Stimulated activated CD8-positive, alpha-beta memory T cell treated with anti-CD3 and anti-CD28 coated beads, Interleukin-7, amount 100 ng/mL, for 24 hours (primary cell): Measurements from ENCODE around the gene IFIT1.
"Not testable (repeated sequence)": the region's sequence is repeated elsewhere in the genome, so short reads cannot be mapped to it uniquely, and the experiment has no call there.

Experiments
- DNase-seq: peaks from one replicate; pipeline ENCODE4 v3.0.0-alpha.2; 2020; ENCODE audit warnings: low read depth

Gene IFIT1

DNA sequence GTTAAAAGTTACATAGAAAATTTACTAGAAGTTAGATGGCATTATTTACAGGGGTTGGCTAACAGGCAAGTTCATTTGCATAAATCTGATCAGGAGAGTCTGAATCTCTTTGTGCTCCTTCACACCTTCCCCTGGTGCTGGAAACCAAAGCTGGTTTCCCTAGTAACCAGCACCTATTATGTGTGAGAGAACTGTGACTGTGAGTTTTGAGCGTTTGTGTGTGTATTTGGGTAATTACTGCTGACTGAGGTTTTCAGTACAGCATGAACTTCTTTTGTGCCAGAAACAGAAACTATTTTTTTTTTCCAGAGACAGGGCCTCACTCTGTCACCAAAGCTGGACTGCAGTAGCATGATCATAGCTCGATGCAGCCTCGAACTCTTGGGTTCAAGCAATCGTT is 24.9 kb upstream of the IFIT1 start:
- DNase-seq, result no peak

DNA sequence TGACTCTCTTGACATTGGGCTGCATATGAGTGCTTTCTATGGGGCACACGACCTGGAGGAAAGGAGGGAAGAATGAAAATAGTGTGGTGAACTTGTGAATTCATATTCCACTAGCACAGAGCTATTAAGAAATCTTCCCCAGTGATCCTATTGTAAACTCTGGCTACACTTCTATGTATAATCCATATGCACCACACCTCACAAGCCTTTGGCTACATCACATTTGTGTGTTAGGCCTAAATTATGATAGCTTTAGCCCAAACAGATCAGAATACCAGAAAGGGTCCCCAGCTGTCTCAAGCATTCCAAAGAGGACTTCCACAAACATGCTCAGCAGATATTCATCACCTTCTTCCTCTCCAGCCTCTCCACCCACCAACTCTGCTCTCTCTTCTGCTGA is 24.3 kb upstream of the IFIT1 start:
- DNase-seq, result no peak

DNA sequence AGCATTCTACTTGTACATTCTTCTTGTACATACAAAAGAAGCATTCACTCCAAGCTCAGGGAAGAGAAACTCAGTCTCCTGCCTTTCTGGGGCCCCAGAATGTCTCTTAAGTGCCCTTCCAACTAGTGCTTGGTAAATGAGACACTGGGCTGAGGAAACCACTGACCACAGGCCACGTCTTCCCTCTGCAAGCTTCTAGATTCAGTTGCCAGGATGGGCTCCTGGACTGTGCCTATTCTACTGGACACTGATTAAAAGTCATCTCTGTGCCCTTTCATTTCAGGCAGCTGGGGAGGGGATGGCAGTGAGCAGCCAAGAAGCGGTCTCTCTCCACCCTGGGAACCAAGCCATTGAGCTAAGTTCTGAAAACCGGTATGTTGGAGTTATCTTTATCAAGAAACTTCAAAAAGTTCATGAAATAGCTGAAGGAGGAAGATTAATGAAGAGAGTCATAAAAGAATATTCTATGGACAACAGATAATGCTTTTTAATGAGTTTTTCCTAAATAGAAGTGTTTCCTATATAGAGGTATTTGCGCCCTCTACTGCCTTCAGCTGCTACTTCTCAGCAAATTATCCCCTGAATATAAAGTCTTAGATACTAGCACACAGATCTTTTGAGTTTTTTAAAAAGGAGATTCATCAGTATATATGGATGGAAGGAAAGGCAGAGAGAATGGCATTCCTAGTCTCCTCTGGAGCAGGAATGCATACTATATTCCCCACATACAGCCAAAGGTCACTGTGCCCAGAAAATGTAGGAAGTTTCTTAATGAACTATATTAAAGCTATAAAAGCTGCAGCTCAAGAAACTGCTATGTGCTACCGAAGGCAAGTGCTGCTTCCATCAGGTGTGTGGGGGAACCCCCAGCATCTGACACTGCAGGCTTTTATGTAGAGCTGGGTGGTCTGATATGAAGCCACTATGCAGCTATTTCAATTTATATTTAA is 23.0 kb upstream of the IFIT1 start:
- no peak for DNase-seq

DNA sequence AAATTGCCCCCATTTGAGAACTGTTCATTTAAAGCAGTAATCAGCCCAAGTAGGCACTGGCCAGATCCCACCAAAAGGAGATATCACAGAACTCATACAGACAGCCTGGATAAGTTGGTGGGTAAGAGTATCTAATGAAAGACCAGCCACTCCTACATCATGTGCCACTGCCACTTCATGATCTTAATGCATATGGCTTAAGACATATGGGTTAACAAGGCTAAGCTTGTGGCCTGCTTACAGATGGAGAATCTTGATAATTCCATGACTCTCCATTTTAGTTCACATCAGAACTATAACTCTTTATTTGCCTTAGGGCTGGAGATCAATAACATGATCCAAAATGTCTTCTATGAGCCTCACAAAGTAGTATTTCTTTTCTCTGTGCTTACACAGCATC is 21.3 kb upstream of the IFIT1 start:
- no peak for DNase-seq

DNA sequence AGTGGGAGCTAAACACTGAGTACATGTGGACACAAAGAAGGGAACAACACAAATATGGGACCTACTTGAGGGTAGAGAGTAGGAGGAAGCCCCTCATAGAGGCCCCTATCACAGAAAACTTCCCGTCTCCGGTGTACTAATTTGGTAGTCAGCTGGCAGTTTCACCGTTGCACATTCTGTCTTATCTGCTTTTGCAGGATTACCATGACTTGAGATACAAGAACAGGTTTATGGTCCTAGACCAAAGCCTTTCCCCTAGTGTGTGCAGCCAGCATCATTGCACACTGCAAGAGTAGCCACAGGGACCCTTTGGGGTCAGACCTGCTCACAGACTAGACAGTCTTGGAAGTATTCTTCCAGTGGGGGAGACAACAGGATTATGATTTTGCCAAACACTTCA is 20.4 kb upstream of the IFIT1 start:
- DNase-seq, result no peak

DNA sequence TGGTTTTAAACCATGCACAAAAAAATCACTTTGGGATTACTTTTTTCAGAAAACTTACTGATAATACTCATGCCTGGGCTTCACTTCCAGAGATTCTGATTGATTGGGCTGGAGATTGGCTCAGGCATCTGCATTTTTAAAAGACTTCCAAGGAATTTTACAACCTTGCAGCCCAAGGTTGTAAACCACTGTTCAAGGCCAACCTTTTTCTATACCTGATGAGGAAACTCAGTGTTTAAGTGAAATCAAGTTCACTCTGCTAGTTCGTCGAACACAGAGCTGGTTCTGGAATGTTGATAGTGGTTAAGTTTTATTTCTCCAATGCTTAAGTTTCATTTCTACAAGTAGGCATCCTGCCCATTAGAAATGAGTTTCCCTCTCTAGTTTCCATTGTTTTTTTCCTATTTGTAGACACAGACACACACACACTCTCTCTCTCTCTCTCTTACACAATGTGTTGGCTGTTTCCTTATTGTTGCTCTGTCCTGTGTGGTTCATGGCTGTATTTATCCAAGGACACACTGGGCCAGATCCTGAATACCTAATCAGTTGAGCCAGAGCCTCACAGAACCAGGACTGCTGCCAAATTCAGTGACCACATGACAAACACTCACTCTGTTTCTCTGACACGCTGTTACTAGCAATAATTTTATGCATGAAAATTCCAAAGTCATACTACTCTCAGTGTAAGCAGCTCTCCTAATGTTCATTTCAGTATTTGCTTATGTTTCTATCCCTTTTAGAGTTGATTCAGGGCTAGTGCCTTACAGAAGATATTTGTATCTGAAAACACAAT is 18.3 kb upstream of the IFIT1 start:
- no peak for DNase-seq

DNA sequence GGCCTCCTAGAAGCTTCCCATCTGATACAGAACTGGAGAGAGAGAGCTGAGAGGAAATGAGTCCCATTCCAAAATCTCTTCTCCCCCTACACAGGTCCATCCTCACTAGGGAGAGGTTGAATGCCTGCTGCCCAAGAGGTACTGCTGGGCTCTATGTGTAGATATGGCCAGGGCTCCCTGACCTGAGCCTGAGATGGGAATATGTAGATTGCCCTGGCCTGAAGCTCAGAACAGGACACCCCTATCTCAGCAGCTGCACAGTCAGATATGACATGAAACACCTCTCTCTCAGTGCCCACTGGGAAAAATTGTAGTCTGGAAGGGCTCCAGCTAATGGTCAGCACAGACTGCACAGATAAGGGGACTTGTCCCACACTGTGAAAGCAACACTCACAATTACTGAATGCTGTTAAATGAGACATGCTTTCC is 17.7 kb upstream of the IFIT1 start:
- no peak for DNase-seq

DNA sequence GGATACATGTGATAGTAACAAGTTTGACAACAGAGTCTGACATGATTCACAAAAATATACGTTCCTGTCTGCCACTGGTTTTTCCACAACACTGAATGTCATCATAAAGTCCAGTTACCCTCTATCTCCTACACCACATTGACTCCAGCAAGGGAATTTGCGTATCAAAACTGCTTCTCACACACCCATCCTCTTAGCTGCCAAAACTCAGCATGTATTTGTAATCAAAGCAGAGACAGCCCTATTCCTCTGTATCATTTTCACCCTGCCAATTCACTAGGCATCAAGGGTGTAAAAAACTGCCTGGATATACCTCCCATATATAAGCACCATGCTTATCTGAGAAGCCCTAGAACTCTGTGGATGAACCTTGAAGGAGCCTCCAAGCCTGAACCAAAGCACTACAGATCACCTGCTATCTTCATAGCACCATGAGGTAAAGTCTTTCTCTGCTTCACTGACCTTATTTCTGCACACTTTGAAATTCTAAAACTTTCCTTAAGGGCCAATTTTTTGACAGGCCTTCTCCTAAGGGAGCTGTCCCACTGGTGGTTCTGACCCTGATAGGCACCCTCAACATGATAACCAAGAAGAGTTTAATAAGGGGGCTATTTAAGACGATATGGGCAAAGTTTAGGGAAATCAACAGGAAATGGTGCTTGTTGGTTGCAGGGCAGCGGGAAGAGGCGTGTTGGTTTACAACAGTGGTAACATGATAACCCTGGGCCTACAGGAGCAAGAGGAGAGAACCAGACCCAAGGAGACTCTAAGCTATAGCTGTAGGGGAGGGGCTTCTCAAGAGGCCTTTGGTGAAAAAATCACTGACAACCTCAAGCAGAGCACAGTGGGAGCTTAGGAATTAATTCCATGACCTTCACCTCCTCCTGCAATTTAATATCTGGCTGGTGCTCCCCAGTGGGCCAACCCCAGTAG is 14.5 kb upstream of the IFIT1 start, which contains the start of gene IFIT1B:
Gene IFIT1B, plus strand, starts transcription at position 352 of the 933 bp plus-strand sequence. Its CDS starts 80 bp downstream, at position 432.
- no peak for DNase-seq

DNA sequence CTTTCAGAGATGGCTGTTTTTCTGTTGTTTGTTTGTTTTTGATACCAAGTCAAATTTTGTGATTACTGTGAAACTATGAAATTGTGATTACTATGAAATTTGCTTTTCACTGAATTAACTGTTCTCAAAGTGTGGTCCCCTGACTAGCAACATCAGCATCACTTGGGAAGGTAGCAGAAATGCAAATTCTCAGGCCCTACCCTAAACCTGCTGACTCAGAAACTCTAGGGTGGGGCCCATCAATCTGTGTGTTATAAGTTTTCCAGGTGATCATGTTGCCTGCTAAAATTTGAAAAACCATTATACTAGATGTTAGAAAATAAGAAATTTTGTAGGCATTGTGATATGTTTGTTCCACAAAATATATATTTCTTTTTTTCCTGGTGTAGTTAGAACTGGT is 13.3 kb upstream of the IFIT1 start:
- no peak for DNase-seq

DNA sequence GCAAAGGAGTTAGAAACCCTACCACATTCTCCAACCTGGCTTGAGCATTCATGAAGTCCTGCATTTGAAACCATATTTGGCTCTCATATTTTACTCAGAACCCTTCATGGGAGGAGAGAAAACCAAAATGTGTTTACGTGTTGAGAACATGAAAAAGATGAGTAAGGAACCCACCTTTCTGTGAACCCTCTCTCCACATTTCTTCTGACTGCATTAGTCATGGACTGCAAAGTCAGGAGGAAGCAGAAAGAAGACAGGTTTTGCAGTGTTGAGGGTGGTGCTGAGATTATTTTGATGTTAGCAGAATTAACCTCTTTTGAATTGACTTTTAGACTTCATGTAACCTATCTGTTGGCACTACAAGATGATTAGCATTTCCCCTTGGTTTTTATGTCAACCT is 9.7 kb upstream of the IFIT1 start:
- no peak for DNase-seq

DNA sequence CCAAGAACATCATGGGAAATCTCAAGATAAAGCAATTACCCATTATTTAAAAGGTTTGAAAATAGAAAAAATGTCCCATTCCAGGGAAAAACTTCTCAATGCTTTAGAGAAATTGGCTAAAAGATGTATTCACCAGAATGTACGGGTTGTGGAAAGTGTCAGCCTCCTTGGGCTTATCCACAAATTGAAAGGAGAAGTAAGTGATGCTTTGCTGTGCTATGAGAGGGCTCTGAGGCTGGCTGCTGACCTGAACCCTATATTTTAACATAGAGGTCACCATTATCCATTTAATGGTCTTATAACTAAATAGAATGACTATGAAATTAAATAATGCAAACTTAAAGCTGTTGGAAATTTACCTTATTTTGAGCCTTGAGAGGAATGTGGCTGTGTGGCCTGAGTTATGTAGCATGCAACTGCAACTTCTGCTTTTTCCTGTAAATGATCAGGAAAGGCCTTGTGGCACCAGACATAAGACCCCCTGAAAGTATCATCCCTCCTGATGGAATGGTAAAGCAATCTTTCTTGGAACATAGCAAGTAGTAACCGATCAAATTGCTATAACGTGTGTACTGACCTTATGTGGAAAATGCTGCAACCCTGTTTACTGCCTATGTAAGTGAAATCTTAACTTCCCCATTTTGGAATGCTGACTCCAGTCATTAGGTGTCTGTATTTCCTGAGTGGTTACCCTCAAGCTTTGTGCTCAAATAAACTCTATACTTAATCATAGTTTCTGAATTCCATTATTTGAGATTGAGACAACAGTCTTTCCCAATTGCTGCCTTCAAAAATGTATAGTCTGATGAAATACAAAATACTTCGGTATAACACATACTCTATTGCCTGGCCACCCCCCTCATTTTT is 7.7 kb upstream of the IFIT1 start:
- DNase-seq, result no peak

DNA sequence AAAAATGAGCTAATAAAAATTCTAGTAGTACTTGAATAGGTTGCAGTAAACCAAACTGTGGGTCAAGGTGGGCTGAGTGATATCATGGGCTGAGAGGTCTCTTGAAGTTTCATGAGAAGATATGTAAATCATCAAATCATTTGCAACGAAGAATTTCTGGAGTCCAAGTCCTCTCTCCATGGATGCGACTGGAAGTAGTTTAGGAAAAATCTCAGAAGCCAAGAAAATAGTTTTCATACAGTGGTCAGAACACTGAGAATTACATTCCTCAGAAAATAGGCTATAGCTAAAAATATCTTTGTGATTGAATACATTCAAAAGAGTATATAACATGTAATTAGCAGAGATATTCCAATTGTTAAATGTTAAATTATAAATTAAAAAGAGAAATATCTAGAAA is 3.6 kb upstream of the IFIT1 start:
- DNase-seq, result no peak

DNA sequence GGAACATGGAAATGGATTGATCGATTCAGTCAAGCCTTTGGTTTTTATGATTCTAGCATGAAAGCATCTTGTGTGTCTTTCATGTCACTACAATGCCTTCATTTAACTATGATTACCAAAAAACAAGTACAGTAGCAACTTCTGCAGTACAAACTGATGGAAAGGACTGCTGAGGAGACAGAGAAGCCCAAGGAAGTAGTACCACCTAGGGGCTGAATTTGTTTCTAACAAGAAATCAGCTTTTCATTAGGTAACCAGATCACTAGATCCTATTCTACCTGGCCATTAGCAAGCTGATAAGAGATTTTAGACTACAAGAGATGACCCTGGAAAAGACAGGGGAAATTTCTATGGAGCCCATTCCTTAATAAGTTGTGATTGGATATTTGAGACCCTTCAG is 3.2 kb upstream of the IFIT1 start:
- DNase-seq, result no peak

DNA sequence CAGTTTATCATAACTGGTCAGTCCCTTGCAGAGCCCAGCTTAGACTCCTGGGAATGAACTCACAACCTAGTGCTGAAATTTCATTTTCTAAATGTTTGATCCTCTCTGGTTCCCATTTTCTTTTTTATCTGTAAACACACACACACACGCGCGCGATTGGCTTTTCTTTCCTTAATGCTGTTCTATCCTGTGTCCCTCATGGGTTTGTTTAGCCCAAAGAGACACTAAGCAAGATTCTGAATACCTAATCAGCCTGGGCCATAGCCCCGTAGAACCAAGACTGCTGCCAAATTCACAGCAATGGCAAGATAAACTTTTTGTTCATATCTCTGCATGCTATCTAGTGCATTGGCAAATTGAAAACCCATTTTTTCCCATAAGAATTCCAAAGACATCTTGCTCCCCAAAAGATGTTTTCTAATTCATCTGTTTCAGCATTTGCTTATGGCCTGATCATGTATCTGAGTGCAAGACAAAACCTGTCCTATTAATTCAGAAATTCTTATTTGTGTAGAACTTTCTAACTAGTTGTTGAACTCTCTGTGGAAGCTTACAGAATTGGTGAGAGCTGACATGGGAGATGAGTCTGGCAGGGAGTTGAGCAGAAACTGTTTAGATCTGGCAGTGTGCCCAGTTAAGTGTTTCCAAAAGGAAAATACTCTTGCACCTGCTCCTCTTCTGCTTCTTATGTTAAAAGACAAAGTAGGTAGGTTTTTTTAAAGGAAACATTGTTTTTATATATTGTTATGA is 1.8 kb upstream of the IFIT1 start:
- no peak for DNase-seq

DNA sequence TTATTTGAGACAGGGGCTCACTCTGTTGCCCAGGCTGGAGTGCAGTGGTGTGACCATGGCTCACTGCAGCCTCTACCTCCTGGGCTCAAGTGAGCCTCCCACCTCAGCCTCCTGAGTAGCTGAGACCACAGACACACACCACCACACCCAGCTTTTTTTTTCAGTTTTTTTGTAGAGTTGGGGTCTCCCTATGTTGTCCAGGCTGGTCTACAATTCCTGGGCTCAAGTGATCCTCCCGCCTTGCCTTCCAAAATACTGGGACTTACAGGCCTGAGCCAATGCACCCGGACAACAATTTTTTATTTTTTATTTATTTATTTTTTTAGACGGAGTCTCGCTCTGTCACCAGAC is 1.2 kb upstream of the IFIT1 start:
- DNase-seq, result not testable (repeated sequence)

DNA sequence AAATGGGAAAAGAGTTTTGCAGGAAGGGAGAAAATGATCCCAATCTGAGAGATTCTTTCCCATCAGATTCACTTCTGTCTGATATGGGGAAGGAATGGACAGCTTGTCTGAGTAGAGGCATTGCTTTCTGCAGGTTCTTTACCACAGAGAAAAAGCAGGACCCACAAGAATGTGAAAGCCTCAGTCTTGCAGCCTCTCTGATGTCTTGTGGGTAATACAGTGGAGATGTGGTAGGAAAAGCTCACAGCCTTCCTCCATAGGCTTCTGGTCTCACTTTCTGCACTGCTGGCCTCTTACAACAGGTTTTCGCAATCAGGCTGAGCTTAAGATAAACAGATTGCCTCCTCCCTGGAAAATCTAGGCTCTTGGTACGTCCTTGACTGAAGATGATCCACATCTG is 551 bp downstream of the IFIT1 start:
- no peak for DNase-seq

DNA sequence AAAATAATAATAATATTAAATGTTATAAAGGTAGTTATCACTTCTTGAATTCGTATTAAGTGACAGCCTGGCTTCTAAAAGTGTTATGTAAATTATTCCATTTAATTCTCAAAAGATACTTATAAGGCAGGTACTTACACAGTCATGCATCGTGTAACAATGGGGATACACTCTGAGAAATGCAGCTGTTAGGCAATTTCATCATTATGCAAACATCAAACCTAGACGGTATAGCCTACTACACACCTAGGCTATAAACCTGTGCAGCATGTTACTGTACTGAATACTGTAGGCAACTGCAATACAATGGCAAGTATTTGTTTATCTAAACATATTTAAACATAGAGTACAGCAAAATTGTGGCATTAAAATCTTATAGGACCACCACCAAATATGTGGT is 1.5 kb downstream of the IFIT1 start:
- DNase-seq, result no peak

DNA sequence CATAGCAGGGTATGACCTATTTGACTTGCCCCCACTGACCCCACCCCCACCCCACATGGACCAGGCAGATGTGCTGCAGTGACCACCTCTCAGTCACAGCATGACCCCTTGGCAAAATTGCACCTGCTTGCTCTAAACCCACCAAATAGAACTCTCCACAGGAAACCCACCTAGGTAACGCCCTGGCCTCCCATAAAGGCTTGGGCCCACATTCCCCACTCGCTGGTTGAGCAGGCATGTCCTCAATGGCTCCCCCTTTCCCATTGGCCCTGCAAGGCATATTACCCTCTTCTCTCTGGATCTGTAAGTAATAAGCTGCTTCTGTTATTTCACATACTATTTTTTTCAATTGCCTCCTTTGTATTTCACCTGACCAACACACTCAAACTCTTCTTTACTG is 2.7 kb downstream of the IFIT1 start:
- no peak for DNase-seq

DNA sequence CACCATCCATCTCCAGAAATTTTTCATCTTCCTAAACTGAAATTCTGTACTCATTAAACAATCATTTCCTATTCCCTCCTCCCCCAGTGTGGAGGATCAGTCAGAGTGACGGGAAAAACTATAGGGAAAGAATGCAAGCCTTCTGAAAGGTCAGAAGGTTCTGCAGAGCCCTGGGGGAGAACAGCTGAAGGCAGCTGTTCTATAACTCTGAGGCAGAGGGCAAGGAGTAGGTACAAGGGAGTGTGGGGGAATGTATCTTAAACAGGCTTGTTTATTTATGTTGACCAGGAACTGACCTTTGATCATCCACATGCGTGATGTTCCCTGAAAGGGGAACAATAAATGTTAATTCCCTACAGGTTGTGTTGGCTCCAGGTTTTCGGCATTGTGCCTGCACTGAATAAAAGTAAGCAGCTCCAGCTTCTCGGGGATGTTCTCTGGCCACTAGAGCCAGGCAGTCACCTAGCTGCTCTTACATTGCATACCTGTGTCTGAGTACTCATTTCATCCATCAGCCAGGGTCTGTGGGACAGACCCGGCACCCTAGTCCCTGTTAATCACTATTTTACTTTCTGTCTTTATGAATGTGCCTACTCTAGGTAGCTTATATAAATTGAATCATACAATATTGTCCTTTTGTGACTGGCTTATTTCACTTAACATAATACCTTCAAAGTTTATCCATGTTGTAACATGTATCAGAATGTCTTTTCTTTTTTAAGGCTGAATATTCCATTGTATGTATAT is 5.8 kb downstream of the IFIT1 start:
- DNase-seq, result no peak

DNA sequence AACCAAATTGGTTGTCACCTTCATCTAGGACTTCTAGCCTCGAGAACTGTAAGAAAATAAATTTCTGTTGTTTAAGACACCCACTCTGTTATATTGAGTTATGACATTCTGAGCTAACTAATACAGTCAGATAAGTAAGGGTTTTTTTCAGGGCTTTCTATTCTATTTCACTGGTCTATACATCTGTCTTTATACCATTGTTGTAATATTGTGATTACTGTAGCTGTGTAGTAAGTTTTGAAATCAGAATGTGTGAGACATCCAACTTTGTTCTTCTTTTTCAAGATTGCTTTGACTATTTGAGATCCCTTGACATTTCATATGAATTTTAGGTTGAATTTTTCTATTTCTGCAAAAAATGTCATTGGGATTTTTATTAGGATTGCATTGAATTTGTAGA is 7.5 kb downstream of the IFIT1 start:
- no peak for DNase-seq
